OCI-LY1 (cell line): ENCODE data around the gene TOR3A.
A peak's percentile ranks its signal among the peaks of the same experiment; 100 is the strongest.

Experiments used
- H2AFZ ChIP-seq: fragments of 200-600 bp; sonication (generic), shearing (Covaris generic); 2 replicates; pipeline ENCODE4 v1.6.0; 2014; ENCODE audit warnings: antibody characterized with exemption, mild to moderate bottlenecking, low read length
- H3F3A ChIP-seq: fragments of 200-600 bp; sonication (generic), shearing (Covaris generic); 2 replicates; pipeline ENCODE4 v1.6.0; 2014; ENCODE audit warnings: mild to moderate bottlenecking, antibody characterized with exemption, low read length, moderate library complexity; ENCODE audit not compliant: insufficient read depth
- H3K27ac ChIP-seq: fragments of 200-600 bp; sonication (generic); 2 replicates; pipeline ENCODE4 v1.5.1; 2014; ENCODE audit warnings: low read length, mixed run types, mild to moderate bottlenecking, low read depth; ENCODE audit not compliant: poor library complexity, severe bottlenecking
- H3K27me3 ChIP-seq: fragments of 200-600 bp; sonication (generic); 2 replicates; pipeline ENCODE4 v1.6.0; 2014; ENCODE audit warnings: antibody characterized with exemption, mild to moderate bottlenecking, low read length, moderate library complexity; ENCODE audit not compliant: insufficient read depth
- H3K36me3 ChIP-seq: fragments of 200-600 bp; sonication (generic); 2 replicates; pipeline ENCODE4 v1.6.1; 2014; ENCODE audit warnings: mild to moderate bottlenecking, antibody characterized with exemption, low read length, moderate library complexity, mixed read lengths; ENCODE audit not compliant: insufficient read depth
- H3K4me1 ChIP-seq: fragments of 200-600 bp; sonication (generic); 2 replicates; pipeline ENCODE4 v1.5.1; 2014; ENCODE audit warnings: mild to moderate bottlenecking, low read length, moderate library complexity; ENCODE audit not compliant: insufficient read depth, severe bottlenecking
- H3K4me2 ChIP-seq: fragments of 200-600 bp; sonication (generic), shearing (Covaris generic); 2 replicates; pipeline ENCODE4 v1.6.1; 2014; ENCODE audit warnings: low read length
- H3K4me3 ChIP-seq: fragments of 200-600 bp; sonication (generic); 2 replicates; pipeline ENCODE4 v1.5.1; 2014; ENCODE audit warnings: low read length, low read depth, mild to moderate bottlenecking, mixed read lengths; ENCODE audit not compliant: poor library complexity, severe bottlenecking
- H3K79me2 ChIP-seq: fragments of 200-600 bp; shearing (Covaris generic); 2 replicates; pipeline ENCODE4 v1.6.1; 2016; ENCODE audit warnings: mixed run types, low read length, mixed read lengths; ENCODE audit not compliant: insufficient read depth
- H3K9ac ChIP-seq: fragments of 200-600 bp; sonication (generic), shearing (Covaris generic); 2 replicates; pipeline ENCODE4 v1.6.1; 2014; ENCODE audit warnings: mild to moderate bottlenecking, low read length, mixed read lengths
- H3K9me2 ChIP-seq: fragments of 200-600 bp; sonication (generic), shearing (Covaris generic); 2 replicates; pipeline ENCODE4 v1.6.1; 2014; ENCODE audit warnings: low read depth, mild to moderate bottlenecking, low read length, mixed read lengths
- H3K9me3 ChIP-seq: fragments of 200-600 bp; shearing (Covaris generic); 2 replicates; pipeline ENCODE4 v1.6.1; 2014; ENCODE audit warnings: low read length, mixed read lengths
- H4K20me1 ChIP-seq: fragments of 200-600 bp; sonication (generic), shearing (Covaris generic); 2 replicates; pipeline ENCODE4 v1.6.0; 2016; ENCODE audit warnings: mild to moderate bottlenecking, low read length; ENCODE audit not compliant: insufficient read depth
- EZH2 ChIP-seq: fragments of 200-600 bp; sonication (generic), shearing (Covaris generic); IDR thresholded peaks from 2 replicates; pipeline ENCODE4 v1.8.0; 2017; ENCODE audit warnings: borderline replicate concordance, mixed run types, mild to moderate bottlenecking, antibody characterized with exemption, low read length, moderate library complexity, mixed read lengths
- TF ChIP-seq, protein P1 (sequence below): fragments of 200-600 bp; sonication (generic), shearing (Covaris generic); IDR thresholded peaks from 2 replicates; pipeline ENCODE4 v1.5.1; 2017; ENCODE audit warnings: mild to moderate bottlenecking, antibody characterized with exemption, low read length, moderate library complexity, mixed read lengths

The TOR3A gene

GRCh38 chr1:179087665-179088064 is 5.8 kb downstream of the TOR3A start:
- Histone ChIP-seq H2AFZ (no peak overlapping the region), H3K27ac (peak overlapping the region; percentile 29), H3K4me2 (no peak overlapping the region; the same call in 1 of the 2 replicates), H3K9ac (no peak overlapping the region), H4K20me1 (no peaks in the 10 kb centered on the region), H3K9me3 (no peaks in the 10 kb centered on the region), H3K36me3 (peaks cover 77% of the 10 kb centered on the region), H3K4me1 (peaks cover 44% of the 10 kb centered on the region), H3K79me2 (peaks cover 9% of the 10 kb centered on the region; the same call in 1 of the 2 replicates), H3K4me3 (no peak overlapping the region), H3F3A (0 out of 2 replicates have a peak, but pooled peaks cover 2% of the 10 kb centered on the region), H3K9me2 (no peaks in the 10 kb centered on the region), H3K27me3 (no peaks in the 10 kb centered on the region)
- TF ChIP-seq, protein P1, sequence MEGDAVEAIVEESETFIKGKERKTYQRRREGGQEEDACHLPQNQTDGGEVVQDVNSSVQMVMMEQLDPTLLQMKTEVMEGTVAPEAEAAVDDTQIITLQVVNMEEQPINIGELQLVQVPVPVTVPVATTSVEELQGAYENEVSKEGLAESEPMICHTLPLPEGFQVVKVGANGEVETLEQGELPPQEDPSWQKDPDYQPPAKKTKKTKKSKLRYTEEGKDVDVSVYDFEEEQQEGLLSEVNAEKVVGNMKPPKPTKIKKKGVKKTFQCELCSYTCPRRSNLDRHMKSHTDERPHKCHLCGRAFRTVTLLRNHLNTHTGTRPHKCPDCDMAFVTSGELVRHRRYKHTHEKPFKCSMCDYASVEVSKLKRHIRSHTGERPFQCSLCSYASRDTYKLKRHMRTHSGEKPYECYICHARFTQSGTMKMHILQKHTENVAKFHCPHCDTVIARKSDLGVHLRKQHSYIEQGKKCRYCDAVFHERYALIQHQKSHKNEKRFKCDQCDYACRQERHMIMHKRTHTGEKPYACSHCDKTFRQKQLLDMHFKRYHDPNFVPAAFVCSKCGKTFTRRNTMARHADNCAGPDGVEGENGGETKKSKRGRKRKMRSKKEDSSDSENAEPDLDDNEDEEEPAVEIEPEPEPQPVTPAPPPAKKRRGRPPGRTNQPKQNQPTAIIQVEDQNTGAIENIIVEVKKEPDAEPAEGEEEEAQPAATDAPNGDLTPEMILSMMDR, result no peak
- no peak for TF ChIP-seq EZH2

GRCh38 chr1:179089827-179090482 is 8.1 kb downstream of the TOR3A start:
- Histone ChIP-seq H3K9me3 (no peaks in the 10 kb centered on the region), H2AFZ (no peak overlapping the region), H3K4me3 (no peak overlapping the region), H3K79me2 (no peaks in the 10 kb centered on the region), H3K9ac (no peak overlapping the region), H3K27ac (no peak overlapping the region), H3K36me3 (peaks cover 87% of the 10 kb centered on the region), H3F3A (no peaks in the 10 kb centered on the region), H3K4me2 (no peak overlapping the region), H3K4me1 (peaks cover 27% of the 10 kb centered on the region), H3K27me3 (no peaks in the 10 kb centered on the region), H3K9me2 (no peaks in the 10 kb centered on the region), H4K20me1 (no peaks in the 10 kb centered on the region)
- TF ChIP-seq, protein P1, result no peak
- TF ChIP-seq EZH2, result no peak

GRCh38 chr1:179090522-179090921 is 8.7 kb downstream of the TOR3A start:
- Histone ChIP-seq H2AFZ (no peak overlapping the region), H3K4me3 (no peak overlapping the region), H3K4me1 (peaks cover 27% of the 10 kb centered on the region), H3K4me2 (no peak overlapping the region), H3K27ac (no peak overlapping the region), H4K20me1 (no peaks in the 10 kb centered on the region), H3K9ac (no peak overlapping the region), H3K36me3 (peaks cover 89% of the 10 kb centered on the region), H3K9me3 (no peaks in the 10 kb centered on the region), H3K27me3 (no peaks in the 10 kb centered on the region), H3K9me2 (no peaks in the 10 kb centered on the region), H3K79me2 (no peaks in the 10 kb centered on the region), H3F3A (no peaks in the 10 kb centered on the region)
- TF ChIP-seq EZH2, result no peak
- TF ChIP-seq, protein P1, result no peak
